A549 (cell line): ENCODE data around the gene CIT.

Experiments used
- CTCF ChIP-seq: fragments of >200 bp; sonication (Bioruptor Twin); formaldehyde crosslinking; IDR thresholded peaks from 3 replicates; pipeline ENCODE4 v1.5.1; 2016
- FOSL2 ChIP-seq, 2 experiments: fragments of 450-650 bp in 1 of 2; fragments of >200 bp in 1 of 2; sonication (Bioruptor Twin) in 1 of 2; formaldehyde crosslinking; IDR thresholded peaks; 2 replicates each; pipeline versions ENCODE4 v1.5.0 to v1.6.1; 2016 to 2020; ENCODE audit warnings: mild to moderate bottlenecking in 1 of 2, moderate library complexity in 1 of 2
- JUN ChIP-seq, 2 experiments: fragments of >200 bp; sonication (Bioruptor Twin); formaldehyde crosslinking; IDR thresholded peaks; 2 replicates in 1 of 2; 3 replicates in 1 of 2; pipeline ENCODE4 v1.6.1; 2016 to 2017
- MAFK ChIP-seq: fragments of 450-650 bp; IDR thresholded peaks from 2 replicates; pipeline ENCODE4 v1.6.1; 2014; ENCODE audit not compliant: partially characterized antibody
- MAX ChIP-seq: IDR thresholded peaks from 2 replicates; pipeline ENCODE4 v1.6.1; 2012
- POLR2A ChIP-seq: IDR thresholded peaks from 2 replicates; pipeline ENCODE4 v1.6.1; 2012; ENCODE audit warnings: mild to moderate bottlenecking, low read length
- POLR2AphosphoS2 ChIP-seq: conservative IDR thresholded peaks from 2 replicates; pipeline ENCODE4 v1.6.1; 2012; ENCODE audit warnings: low read length, improper control_type of control experiment, inconsistent platforms
- RARB ChIP-seq: fragments of 250-450 bp; sonication (Bioruptor Pico); IDR thresholded peaks from 2 replicates; pipeline ENCODE4 v1.8.0; 2021; ENCODE audit warnings: mild to moderate bottlenecking, moderate library complexity
- ZSCAN20 ChIP-seq: fragments of 250-450 bp; sonication (Bioruptor Pico); IDR thresholded peaks from 2 replicates; pipeline ENCODE4 v1.8.0; 2022; ENCODE audit warnings: mild to moderate bottlenecking, moderate library complexity

GRCh38 chr12:119681728-119682638 is 195.1 kb downstream of the CIT start:
- TF ChIP-seq CTCF (no peak), POLR2AphosphoS2 (no peak), MAX (no peak), ZSCAN20 (no peak), JUN (IDR thresholded peaks at IDR 0.05) (no peak), FOSL2 (IDR thresholded peaks at IDR 0.05) (no peak), FOSL2 (CRISPR knock-in tag; IDR thresholded peaks at IDR 0.05) (no peak), MAFK (no peak), RARB (CRISPR knock-in tag) (no peak), POLR2A (no peak)
